ENCODE data around the gene PHLDB1.
"Not testable (repeated sequence)": the region's sequence is repeated elsewhere in the genome, so short reads cannot be mapped to it uniquely, and the experiment has no call there.

PHLDB1 gene

DNA sequence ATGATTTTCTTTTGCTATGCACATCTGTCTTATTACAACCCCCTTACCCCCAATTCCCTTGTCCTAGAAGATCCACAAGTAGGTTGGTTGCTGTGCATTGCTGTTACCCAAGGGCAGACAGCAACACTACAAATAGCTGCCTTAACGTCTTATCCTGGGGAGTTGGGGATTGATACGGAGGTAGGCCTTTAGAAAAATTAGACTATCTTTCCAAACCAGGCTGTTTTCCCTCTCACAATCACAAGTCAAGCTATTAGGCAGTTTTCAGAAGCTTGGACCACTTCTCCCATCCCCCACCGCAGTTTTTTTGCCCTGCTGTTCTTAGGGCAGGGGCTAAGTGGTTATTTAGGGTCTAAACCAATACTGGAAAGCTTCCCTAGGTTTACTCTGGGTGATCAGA lies 2.8 kb upstream of the PHLDB1 start:
- TF ChIP-seq SPI1 (IDR thresholded peaks at IDR 0.05; ENCODE audit: low read depth, low read length) (no peak), POU2F2 (IDR thresholded peaks at IDR 0.05; ENCODE audit: low read depth, low read length) (no peak), TAF1 (IDR thresholded peaks at IDR 0.05; ENCODE audit: low read depth, low read length) (no peak), POLR2AphosphoS5 (IDR thresholded peaks at IDR 0.05; ENCODE audit: low read depth, low read length) (no peak), POLR2A (IDR thresholded peaks at IDR 0.05; ENCODE audit: low read depth, low read length) (no peak), PAX5 (IDR thresholded peaks at IDR 0.05; ENCODE audit: insufficient read depth, low read length, severe bottlenecking) (no peak)
- DNase-seq (ENCODE audit: insufficient read length, low spot score) = no peak
- FAIRE-seq = no peak

DNA sequence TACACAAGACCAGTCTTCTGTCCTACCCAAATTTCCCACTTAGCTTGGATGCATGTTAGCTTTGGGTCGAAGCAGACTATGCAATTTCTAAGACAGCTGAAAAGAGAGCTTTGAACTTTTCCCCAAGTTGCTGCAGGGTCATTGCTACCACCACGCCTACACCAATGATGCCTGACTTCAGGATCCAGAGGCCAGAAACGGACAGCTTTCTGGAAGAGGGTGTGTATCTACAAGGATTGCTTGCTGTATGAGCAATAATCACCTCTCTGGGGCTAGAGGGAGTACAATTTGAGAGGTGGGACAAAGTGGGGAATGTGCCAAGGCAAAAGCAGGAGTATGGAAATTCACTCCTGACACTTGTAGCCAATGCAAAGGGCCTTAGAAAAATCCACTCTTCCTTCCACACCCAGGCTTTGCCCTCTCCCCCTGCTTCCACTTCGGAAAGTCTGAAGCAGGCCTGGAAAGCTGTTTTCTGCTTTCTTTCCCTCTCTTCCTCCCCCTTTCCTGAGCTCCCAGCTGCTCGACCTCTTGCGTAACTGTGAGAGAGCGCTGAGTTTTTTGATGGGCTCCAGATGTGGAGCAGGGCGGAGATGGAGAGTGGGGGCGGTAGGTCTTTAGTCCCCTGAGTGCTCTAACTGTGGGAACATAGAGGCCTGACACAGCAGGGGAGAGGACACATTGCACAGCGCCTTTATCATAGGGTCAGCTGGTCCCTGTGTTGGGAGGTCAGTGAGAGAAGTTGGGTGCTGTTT lies 2.1 kb upstream of the PHLDB1 start:
- DNase-seq (ENCODE audit: insufficient read length, low spot score) (no peak), FAIRE-seq (no peak)

DNA sequence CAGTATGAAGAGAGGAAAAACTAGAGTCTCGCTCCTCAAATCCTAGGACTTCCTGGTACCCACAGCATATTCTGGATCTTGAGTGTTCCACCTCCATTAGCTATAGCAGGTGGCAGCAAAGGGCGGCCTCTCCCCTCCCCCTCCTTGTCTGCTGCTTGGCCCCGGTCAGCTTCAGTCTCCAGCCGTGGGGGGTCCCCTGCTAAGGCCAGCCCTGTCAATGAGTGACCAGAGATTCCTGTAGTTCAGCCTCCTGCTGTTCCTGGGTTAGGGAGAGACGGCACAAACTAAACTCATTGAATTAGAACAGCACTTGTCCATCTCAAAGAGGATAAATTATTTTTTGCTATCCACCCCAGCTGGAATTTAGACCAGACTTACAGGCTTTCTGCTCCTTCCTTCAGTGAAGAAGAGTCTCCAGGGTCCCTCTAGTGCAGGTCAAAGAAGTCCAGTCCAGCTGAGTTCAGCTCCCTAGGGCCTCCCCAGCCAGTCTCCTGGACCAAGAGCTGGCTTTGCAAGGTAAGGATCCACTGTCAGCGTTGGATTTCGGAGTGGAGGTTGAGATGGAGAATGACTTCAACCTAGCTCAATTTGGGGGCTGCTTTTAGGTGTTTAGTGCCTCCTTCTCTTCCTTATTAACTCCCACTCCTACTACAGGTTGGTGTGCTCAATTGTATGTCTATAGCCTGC lies 1.1 kb upstream of the PHLDB1 start:
- FAIRE-seq (no peak), DNase-seq (ENCODE audit: insufficient read length, low spot score) (no peak)
- TF ChIP-seq TAF1 (IDR thresholded peaks at IDR 0.05; ENCODE audit: low read depth, low read length) (no peak), POLR2A (IDR thresholded peaks at IDR 0.05; ENCODE audit: low read depth, low read length) (no peak), PAX5 (IDR thresholded peaks at IDR 0.05; ENCODE audit: insufficient read depth, low read length, severe bottlenecking) (no peak), SPI1 (IDR thresholded peaks at IDR 0.05; ENCODE audit: low read depth, low read length) (no peak), POU2F2 (IDR thresholded peaks at IDR 0.05; ENCODE audit: low read depth, low read length) (no peak), POLR2AphosphoS5 (IDR thresholded peaks at IDR 0.05; ENCODE audit: low read depth, low read length) (no peak)

More for the DNA sequence above, 2.1 kb upstream of the PHLDB1 start:
- TF ChIP-seq SPI1 (IDR thresholded peaks at IDR 0.05; ENCODE audit: low read depth, low read length) = no peak

GRCh38 chr11:118606844-118607228 lies 579 bp upstream of the PHLDB1 start:
- DNase-seq (ENCODE audit: insufficient read length, low spot score) (no peak), FAIRE-seq (no peak)
- TF ChIP-seq POU2F2 (IDR thresholded peaks at IDR 0.05; ENCODE audit: low read depth, low read length) = no peak
- TF ChIP-seq POLR2AphosphoS5 (IDR thresholded peaks at IDR 0.05; ENCODE audit: low read depth, low read length) = no peak
- TF ChIP-seq PAX5 (IDR thresholded peaks at IDR 0.05; ENCODE audit: insufficient read depth, low read length, severe bottlenecking) = no peak
- no peak for TF ChIP-seq POLR2A (IDR thresholded peaks at IDR 0.05; ENCODE audit: low read depth, low read length)
- no peak for TF ChIP-seq SPI1 (IDR thresholded peaks at IDR 0.05; ENCODE audit: low read depth, low read length)
- TF ChIP-seq TAF1 (IDR thresholded peaks at IDR 0.05; ENCODE audit: low read depth, low read length) = no peak

- FAIRE-seq = peak; percentile 97
- TF ChIP-seq POLR2A (IDR thresholded peaks at IDR 0.05; ENCODE audit: low read depth, low read length) (no peak), SPI1 (IDR thresholded peaks at IDR 0.05; ENCODE audit: low read depth, low read length) (no peak), POLR2AphosphoS5 (IDR thresholded peaks at IDR 0.05; ENCODE audit: low read depth, low read length) (no peak), PAX5 (IDR thresholded peaks at IDR 0.05; ENCODE audit: insufficient read depth, low read length, severe bottlenecking) (no peak), POU2F2 (IDR thresholded peaks at IDR 0.05; ENCODE audit: low read depth, low read length) (no peak), TAF1 (IDR thresholded peaks at IDR 0.05; ENCODE audit: low read depth, low read length) (no peak)
- DNase-seq (ENCODE audit: insufficient read length, low spot score) = no peak
Measured at GRCh38 chr11:118608360-118609227, 1.2 kb downstream of the PHLDB1 start.

GRCh38 chr11:118609380-118610224 lies 2.2 kb downstream of the PHLDB1 start:
- no peak for TF ChIP-seq TAF1 (IDR thresholded peaks at IDR 0.05; ENCODE audit: low read depth, low read length)
- TF ChIP-seq POLR2A (IDR thresholded peaks at IDR 0.05; ENCODE audit: low read depth, low read length) = no peak
- FAIRE-seq = peak; percentile 16
- no peak for DNase-seq (ENCODE audit: insufficient read length, low spot score)

GRCh38 chr11:118610225-118610772 lies 2.9 kb downstream of the PHLDB1 start:
- DNase-seq (ENCODE audit: insufficient read length, low spot score) = no peak
- no peak for TF ChIP-seq PAX5 (IDR thresholded peaks at IDR 0.05; ENCODE audit: insufficient read depth, low read length, severe bottlenecking)
- no peak for TF ChIP-seq TAF1 (IDR thresholded peaks at IDR 0.05; ENCODE audit: low read depth, low read length)
- no peak for TF ChIP-seq POU2F2 (IDR thresholded peaks at IDR 0.05; ENCODE audit: low read depth, low read length)
- FAIRE-seq = no peak

- peak; percentile 69 for DNase-seq (ENCODE audit: insufficient read length, low spot score)
- FAIRE-seq = peak; percentile 78
- TF ChIP-seq POLR2A (IDR thresholded peaks at IDR 0.05; ENCODE audit: low read depth, low read length) (no peak), SPI1 (IDR thresholded peaks at IDR 0.05; ENCODE audit: low read depth, low read length) (no peak), POU2F2 (IDR thresholded peaks at IDR 0.05; ENCODE audit: low read depth, low read length) (no peak), PAX5 (IDR thresholded peaks at IDR 0.05; ENCODE audit: insufficient read depth, low read length, severe bottlenecking) (no peak), POLR2AphosphoS5 (IDR thresholded peaks at IDR 0.05; ENCODE audit: low read depth, low read length) (no peak), TAF1 (IDR thresholded peaks at IDR 0.05; ENCODE audit: low read depth, low read length) (no peak)
Measured at GRCh38 chr11:118610773-118611432, 3.5 kb downstream of the PHLDB1 start.

DNA sequence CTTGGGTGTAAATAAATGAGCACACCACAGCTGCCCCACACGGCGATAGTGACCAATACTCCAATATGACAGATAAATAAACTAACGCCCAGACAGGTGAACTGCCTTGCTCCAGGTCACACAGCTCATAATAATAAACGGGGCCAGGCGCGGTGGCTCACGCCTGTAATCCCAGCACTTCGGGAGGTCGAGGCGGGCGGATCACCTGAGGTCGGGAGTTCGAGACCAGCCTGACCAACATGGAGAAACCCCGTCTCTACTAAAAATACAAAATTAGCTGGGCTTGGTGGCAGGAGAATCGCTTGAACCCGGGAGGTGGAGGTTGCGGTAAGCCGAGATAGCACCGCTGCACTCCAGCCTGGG lies 4.0 kb downstream of the PHLDB1 start:
- not testable (repeated sequence) for FAIRE-seq; DNase-seq (ENCODE audit: insufficient read length, low spot score)

Data from GM12891 (cell line).